ENCODE measurements around the gene NAMPT.
"Not testable (repeated sequence)": the region's sequence is repeated elsewhere in the genome, so short reads cannot be mapped to it uniquely, and the experiment has no call there.

NAMPT gene

DNA sequence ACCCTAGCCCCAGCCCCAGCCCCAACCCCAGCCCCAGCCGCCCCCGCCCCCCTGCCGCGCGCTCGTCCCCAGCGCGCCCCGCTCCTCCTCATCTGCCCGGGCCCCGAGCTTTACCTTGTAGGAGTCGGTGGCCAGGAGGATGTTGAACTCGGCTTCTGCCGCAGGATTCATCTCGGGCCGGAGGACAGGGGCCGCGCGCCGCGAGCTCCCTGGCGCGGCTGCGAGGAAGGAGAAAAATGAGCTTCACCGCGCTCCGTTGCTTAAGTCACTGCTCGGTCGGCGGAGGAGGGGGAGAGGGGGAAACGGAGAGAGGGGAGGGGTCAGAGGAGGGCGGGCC, at the start of gene NAMPT:
Gene NAMPT, minus strand, starts transcription at position 270 of the 337 bp plus-strand sequence. Its CDS starts 99 bp downstream, at position 171.
- in situ Hi-C loops (cut with HindIII; ENCODE audit: low sequenced_read_pairs): no loop called here

DNA sequence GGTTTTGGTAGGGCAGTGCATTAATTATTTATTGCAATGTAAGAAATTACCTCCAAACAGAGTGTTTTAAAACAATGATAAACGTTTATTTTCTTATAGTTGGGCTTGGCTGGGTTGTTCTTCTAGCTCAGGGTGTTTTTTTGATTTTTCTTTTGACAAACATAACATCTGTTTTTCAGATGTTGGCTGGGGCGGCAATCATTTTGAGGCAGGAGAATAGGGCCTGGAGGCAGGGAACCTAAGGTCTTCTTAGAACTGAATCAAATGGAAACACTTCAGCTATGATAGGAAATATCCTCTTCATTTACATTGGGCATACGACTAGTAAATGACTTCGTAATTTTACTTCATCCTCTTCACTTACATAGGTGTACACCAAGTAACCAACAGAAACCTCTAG, 47.4 kb upstream of the NAMPT start:
- in situ Hi-C loops (cut with HindIII; ENCODE audit: low sequenced_read_pairs): no loop called here

DNA sequence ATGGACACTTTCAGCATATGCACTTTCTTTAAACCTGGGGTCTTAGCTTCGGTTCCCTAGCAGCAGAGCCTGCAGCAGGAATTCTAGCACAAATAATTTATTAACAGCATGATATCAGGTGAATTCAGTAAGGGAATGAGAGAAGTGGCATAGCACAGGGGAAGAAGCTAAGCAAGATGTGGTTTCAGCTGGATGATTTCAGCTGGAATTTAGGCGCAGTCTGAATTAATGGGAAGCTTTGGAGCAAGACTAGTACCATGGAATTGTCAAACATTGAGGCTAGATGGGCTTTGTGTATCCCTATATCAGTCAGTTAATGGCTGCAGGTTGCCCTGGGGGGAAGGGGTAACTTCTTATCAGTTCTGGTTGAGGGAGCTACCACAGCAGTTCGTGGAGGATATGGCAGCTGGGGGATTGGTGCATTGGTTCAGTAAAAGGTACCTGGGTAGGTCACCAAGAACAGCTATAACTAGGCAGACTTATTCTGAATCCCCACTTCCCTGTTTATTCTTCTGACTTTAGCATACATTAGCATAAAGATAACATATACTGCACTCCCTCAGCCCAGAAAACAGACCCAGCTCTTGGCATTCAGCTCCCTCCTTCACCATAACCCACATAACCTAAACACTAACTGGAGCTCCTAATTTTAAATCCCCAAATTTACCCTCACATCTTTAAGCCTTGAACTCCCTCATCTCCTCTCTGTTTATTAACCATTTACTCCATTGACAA, 46.8 kb upstream of the NAMPT start:
- in situ Hi-C loops (cut with HindIII; ENCODE audit: low sequenced_read_pairs): no loop called here

DNA sequence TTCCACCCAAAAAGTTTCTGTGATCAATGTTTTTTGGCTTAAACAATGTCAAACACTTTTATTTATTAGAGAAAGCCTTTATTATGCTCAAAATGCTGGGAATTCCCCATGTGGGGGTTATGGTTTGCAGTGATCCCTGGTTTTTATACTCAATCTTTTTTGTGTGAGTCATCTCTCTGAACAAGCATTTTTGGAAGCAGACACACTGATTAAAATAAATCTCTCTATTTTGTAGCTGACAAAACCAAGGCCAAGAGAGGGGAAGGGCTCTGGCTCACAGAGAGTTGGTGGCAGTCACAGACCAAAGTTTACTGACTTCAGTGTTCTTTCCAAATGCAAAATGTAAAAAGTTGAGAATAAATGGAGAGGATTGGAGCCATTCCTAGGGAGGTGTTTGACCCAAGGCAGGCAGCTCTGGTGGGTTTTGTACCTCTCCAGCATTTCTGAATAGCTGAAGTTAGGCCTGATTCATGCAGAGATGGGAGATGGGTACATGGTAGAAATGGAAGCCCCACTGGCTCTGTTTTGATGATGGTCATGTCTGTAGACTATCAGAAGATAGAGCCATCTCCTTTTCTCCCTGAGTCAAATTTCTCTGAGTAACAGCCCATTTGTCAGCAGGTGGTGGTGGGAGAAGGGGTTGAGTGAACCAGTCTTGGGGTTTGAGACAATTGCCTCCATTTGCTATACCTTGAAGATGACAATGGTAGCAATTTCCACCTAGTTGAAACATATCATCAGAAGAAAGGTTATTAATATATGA, 45.4 kb upstream of the NAMPT start:
- in situ Hi-C loops (cut with HindIII; ENCODE audit: low sequenced_read_pairs): no loop called here

DNA sequence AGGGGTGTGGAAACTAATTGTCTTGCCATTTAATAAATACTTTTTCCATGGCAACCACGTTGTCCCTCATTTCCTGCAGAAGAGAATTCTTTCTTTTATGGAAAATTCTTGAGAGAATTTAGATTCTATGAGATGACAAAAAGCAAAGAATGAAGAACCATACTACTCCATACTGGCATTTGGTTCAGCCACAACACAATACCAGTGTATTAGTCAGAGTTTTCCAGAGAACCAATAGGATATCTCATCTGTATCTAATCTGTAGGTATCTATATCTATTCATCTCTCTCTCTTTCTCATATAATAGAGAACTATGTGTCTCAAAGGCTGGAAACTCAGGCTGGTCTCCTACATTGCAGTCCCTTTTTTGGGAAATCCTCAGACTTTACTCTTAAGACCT, 44.6 kb upstream of the NAMPT start:
- in situ Hi-C loops (cut with HindIII; ENCODE audit: low sequenced_read_pairs): no loop called here

DNA sequence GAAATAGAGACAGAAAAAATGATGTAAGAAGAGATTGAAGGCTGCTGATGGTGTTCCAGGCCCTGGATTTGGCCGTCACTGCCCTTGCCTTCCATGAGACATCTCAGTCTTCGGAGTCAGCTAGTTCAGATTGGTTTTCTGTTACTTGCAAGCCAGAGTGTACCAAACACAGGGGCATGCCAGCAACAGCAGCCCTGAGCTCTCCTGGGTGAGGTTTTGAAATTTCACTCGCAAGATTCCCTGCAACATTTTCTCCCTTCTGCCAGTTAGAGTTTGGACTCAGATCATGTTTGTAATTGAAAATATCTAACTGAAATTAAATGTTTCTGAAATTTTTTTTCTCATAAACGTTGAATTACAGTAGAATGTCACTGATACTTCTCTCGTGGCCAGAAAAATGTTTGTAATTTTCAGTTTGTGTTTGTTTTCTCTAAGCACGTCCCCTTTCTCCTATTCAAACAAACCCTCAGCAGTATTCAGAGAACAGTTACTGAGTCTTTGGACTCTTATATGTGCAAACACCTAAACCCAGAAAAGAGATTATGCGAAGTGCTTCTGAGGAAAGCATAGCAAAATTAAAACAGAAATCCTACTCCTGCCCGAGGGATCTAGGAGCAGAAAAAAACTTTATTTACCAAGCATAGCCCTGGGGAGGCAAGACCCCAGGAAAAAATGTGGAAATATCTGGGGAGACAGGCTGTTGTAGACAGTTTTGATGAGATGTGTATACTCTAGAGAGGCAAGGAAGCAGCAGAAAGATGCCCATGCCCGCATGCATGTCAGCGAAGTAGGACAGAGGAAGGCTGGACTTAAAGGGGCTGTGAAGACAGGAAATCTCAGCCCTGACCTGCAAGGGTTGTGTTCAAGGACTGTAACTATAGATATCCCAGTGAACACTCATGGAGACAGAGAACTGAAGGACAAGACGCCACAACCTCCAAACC, 43.0 kb upstream of the NAMPT start:
- in situ Hi-C loops (cut with HindIII; ENCODE audit: low sequenced_read_pairs): no loop called here

DNA sequence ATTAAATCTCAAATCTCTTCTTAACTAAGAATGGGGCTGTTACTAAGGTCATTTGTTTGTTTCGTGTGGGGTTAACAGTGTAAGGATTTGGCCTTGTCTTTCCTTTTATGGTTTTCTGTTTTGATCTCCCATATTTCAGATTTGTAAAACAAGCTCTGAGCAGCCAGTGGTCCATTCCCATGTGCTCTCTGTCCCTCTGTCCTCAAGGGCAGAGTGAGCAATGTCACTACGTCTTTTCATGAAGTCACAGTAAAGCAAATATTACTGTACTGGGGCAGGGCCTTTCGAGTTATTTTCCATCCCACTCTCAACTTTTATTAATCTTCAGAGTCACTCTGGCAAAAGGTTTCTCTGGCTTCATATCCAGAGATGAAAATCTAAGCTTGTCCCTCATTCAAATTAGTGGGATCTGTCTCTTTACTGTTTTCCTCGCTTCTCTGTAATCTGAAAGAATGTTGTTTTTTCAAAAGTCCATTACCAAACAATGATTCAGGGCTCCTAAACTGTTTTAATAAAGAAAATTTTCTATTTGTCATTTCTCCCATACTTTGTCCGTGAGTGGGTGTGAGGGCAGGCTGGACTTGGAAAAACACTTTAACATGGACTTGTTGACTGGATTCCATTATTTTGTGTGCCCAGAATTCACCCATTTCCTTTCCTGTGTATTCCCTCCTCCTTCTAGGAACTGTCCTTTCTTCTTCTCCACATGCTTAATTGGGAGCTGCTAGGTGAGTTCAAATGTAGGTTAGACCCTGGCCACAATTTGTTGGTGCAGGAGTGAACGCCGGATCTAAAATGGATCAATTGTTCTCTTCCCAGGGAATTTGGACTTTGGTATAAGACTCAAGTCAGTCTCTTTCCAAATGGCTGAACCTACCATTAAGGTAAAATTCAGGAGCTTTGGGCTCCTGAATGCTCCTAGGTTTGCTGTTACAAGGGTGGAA, 42.1 kb upstream of the NAMPT start:
- in situ Hi-C loops (cut with HindIII; ENCODE audit: low sequenced_read_pairs): no loop called here

DNA sequence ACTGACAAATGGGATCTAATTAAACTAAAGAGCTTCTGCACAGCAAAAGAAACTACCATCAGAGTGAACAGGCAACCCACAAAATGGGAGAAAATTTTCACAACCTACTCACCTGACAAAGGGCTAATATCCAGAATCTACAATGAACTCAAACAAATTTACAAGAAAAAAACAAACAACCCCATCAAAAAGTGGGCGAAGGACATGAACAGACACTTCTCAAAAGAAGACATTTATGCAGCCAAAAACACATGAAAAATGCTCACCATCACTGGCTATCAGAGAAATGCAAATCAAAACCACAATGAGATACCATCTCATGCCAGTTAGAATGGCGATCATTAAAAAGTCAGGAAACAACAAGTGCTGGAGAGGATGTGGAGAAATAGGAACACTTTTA, 39.7 kb upstream of the NAMPT start:
- in situ Hi-C loops (cut with HindIII; ENCODE audit: low sequenced_read_pairs): not testable (repeated sequence)

DNA sequence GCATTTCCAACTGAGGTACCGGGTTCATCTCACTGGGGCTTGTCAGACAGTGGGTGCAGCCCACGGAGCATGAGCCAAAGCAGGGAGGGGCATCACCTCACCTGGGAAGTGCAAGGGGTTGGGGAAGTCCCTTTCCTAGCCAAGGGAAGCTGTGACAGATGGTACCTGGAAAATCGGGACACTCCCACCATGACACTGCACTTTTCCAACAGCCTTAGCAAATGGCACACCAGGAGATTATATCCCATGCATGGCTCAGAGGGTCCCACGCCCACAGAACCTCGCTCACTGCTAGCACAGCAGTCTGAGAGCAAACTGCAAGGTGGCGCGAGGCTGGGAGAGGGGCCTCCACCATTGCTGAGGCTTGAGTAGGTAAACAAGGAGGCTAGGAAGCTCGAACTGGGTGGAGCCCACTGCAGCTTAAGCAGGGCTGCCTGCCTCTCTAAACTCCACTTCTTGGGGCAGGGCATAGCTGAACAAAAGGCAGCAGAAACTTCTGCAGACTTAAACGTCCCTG, 35.5 kb upstream of the NAMPT start:
- in situ Hi-C loops (cut with HindIII; ENCODE audit: low sequenced_read_pairs): not testable (repeated sequence)

DNA sequence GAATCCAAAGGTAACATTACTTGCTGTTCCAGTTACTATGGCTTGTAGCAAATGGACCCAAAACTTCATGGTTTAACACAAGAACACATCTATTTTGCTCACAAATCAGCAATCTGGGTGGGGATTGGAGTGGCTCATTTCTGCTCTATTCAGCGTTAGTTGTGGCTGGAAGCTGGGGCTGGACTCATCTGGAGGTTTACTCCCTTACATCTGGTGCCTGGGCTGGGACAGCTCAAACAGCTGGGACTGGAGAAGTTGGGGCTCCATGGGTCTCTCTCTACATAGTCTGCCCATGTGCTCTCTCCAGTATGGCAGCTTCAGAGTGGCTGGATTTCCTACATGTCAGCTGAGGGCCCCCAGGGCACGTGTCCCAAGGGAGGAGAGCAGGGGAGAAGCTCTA, 33.7 kb upstream of the NAMPT start:
- in situ Hi-C loops (cut with HindIII; ENCODE audit: low sequenced_read_pairs): no loop called here

DNA sequence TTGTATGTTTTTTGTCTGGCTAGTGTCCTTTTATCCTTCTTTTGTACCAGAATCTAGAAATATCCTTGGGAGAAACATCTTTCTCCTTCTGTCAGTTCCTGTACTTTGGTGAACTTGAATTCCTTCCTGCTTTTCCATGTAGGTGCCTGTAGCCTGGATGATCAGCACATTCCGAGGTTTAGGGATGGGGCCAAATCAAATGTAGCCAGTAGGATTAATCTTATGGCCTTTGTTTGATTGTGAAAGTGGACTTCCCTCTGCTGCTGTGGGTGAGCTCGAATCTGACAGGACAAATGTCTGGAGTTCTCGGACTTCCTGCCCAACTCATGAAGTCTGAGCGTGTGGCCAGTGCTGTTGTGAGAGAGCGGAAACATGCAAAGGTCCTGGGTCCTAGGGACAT, 33.2 kb upstream of the NAMPT start:
- in situ Hi-C loops (cut with HindIII; ENCODE audit: low sequenced_read_pairs): no loop called here

DNA sequence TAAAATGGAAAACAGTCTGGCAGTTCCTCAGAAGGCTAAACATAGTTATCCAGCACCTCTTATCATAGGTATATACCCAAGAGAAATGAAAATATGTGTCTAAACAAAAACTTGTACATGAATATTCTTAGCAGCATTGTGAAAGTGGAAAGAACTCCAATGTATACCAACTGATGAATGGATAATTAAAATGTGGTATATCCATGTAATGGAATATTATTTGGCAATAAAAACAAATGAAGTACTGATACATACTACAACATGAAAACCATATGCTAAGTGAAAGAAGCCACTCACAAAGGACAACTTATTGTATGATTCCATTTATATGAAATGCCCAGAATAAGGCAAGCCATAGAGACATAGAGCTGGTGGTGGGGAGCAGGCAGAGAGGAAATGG, 32.2 kb upstream of the NAMPT start:
- in situ Hi-C loops (cut with HindIII; ENCODE audit: low sequenced_read_pairs): no loop called here

DNA sequence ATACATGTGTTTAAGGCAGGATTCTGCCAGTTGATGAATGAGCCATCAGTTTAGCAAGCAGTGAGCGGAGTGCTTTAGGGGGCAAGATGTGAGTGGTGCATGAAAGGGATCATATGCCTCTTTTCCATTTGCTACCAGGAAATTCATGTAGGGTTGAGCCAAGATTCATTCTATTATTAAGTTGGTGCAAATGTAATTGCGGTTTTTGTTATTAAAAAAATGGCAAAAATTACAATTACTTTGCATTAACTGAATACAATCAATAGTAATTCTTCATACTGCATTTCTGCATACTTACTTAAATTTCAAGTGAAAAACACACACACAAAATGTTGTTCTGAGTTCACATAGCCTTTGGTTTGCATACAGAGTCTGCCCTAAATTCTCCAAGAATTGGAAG, 30.1 kb upstream of the NAMPT start:
- in situ Hi-C loops (cut with HindIII; ENCODE audit: low sequenced_read_pairs): no loop called here

DNA sequence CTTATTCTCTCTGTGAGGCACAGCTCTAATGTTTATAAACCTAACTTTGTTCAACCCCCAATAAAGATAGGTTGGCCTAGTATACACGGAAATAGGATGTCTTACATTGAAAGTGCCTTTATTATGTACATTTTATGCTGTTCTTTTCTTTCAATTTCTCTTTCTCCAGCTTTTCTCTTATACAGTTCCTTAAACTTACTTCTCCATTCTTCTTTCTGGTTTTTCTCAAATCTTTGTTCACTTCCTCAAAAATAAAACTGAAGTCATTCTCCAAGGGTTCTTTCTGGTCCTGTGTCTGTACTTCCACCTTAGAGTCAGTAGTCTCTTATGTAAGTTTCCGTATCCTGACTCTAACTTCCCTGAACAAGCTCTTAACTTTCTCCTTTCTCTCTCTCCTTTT, 29.2 kb upstream of the NAMPT start:
- in situ Hi-C loops (cut with HindIII; ENCODE audit: low sequenced_read_pairs): no loop called here

DNA sequence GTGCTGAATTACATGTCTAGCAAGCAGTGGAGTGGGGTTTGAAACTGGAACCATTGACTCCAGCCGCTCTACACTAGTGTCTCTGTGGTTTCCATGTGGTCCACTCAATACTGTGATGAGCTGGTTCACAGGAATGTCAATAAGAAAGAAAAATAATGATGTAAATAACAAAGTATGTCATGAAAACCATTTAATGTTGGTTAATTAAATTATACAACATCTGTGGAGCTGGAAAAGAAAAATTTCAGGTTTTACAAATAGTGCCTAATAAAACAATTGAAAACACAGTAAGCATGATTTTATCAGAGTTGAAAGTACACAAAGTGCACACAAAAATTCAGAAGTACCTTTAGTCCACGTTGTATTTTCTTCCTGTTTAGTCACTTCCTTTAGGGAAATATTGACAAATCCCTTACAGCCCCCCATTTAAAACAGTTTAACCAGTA, 28.7 kb upstream of the NAMPT start:
- in situ Hi-C loops (cut with HindIII; ENCODE audit: low sequenced_read_pairs): no loop called here

DNA sequence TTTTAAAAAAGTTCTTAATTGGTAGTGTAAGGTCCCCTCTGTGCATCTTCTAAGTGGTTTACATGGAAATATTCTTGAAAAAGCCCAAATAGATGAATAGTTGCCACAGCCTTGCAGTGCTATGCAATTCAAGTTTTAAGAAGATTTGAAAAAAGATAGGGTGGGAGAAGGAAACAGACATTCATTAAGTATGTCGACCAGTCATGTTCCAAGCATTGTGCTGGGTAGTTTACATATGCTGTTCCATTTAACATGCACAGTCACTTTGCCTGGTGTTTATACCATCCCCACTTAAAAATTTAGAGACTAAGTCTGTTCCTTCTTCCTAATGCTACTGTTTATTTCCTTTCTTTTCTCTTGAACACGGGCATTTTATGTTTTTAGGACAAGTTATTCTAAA, 28.1 kb upstream of the NAMPT start:
- in situ Hi-C loops (cut with HindIII; ENCODE audit: low sequenced_read_pairs): no loop called here

DNA sequence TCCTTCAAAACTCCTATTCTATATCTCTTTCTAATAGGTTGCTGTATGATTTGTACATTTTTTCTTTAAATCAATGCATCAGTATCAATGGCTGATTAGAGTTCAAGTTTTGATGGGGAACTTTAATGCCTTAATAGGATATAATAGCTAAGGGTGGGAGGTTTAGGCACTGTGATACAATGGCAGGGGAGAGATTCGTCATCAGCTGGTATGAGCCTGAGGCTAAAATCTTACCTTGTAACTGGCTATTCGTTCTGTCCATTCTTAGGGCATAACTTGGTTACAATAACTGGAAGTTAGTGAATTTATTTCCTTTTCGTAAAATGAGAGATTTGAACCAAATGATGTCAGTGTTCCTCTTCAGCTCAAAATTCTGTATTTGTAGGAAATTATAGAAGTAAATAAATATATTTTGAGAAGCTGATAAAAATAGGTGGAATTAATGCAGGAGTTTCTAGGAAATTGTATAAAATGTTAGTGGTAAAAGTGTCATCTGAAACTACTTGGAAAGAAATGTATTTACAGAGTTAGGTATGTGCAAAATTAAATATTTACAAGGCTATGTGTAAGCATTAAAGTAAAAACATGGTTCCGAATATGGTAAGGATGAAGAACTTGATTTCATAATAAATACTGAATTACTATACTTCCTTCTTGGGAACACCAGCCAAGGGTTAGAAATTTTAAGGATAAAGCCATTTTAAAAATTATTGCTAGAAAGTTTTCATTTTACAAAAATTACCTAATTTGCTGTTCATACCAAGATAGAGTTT, 27.5 kb upstream of the NAMPT start:
- in situ Hi-C loops (cut with HindIII; ENCODE audit: low sequenced_read_pairs): no loop called here

DNA sequence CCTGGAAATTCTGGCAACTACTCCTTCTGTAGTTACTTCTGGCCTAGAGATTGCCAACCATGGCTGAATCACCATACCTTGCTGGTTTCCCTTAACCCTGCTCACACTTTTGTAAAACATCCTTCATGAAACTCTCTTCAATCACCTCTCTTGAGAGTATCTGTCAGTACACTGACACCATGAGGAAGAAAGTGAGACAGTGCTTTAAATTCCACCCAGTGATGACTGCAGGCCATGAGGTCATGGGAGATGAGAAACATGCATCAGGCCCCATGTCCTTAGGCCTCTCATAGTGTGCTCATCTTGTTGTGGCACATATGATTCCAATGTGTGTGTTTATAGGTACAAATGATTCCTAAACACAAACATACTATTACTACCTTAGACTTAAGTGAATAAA, 24.6 kb upstream of the NAMPT start:
- in situ Hi-C loops (cut with HindIII; ENCODE audit: low sequenced_read_pairs): no loop called here

DNA sequence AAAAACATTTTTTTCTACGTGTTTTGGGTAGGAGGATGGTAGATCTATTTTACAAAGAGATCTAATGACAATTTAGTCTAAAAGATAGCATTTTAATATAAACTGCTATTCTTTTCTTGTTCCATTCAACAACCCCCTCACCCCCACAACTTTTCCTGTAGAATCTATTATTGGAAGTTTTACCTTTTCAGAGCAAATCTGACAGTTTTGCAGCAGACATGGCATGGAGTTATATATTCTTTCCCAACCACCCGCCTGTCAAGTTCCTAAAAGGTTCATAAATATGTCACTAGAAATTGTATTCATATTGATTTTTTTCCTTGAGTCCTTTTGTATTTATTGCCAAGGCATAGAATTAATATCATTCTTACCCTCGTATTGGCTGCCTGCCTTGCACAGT, 21.5 kb upstream of the NAMPT start:
- in situ Hi-C loops (cut with HindIII; ENCODE audit: low sequenced_read_pairs): no loop called here

All from DLD1 (cell line).